Esophagus muscularis mucosa (tissue), 4 donors: Measurements from ENCODE around the gene SLC4A1.

Experiments
- CTCF ChIP-seq, 3 experiments: fragments of 200-600 bp in 2 of 3; fragments of 450-650 bp in 1 of 3; sonication (generic) in 2 of 3; IDR thresholded peaks; one replicate each; pipeline ENCODE4 v1.5.1; 2017 to 2019; ENCODE audit warnings: antibody characterized with exemption in 3 of 3, mild to moderate bottlenecking in 2 of 3, moderate library complexity in 1 of 3
- EP300 ChIP-seq: sonication (generic); formaldehyde crosslinking; IDR thresholded peaks from one replicate; pipeline ENCODE4 v1.6.1; 2017; ENCODE audit warnings: antibody characterized with exemption
- POLR2A ChIP-seq: fragments of 450-650 bp; IDR thresholded peaks from one replicate; pipeline ENCODE4 v1.6.1; 2017; ENCODE audit warnings: antibody characterized with exemption, moderate library complexity, mild to moderate bottlenecking, low read depth
- POLR2AphosphoS5 ChIP-seq, 2 donors: sonication (generic); formaldehyde crosslinking; IDR thresholded peaks; one replicate each; pipeline ENCODE4 v1.6.1; 2017; ENCODE audit warnings: antibody characterized with exemption in 2 of 2

DNA sequence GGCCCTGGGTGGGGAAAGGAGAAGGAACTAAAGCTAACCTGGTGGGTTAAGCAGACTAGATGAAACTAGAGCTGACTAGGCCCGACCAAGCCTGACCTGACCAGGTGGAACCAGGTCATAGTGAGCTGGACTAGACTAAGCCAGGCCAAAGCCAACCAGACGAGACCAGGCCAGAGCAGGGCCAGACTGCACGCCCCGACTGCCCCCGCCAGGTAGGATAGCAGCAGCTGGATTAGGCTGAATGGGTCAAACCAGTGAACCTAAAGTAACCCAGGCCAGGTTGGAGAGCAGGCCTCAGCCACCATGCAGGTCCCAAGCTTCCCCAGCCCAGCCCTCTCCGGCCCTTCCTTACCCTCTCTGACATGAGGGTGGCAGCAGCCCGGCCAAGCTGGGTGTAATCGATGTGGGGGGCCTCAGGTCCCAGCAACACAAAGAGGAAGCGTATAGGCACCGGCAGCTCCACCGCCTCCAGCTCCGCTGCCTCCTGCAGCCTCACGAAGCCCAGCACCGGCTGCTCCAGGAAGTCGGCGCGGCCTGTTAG lies 9.1 kb downstream of the SLC4A1 start:
- TF ChIP-seq CTCF (IDR thresholded peaks at IDR 0.05) (no peak), POLR2A (no peak), POLR2AphosphoS5 (IDR thresholded peaks at IDR 0.05) (no peak), EP300 (no peak)
